Breast epithelium (tissue), 3 donors: ENCODE results near the gene ATP9A.

Source experiments
- CTCF ChIP-seq, 3 donors: fragments of 450-650 bp; IDR thresholded peaks; one replicate each; pipeline ENCODE4 v1.5.1; 2016 to 2017; ENCODE audit warnings: antibody characterized with exemption in 3 of 3, mild to moderate bottlenecking in 3 of 3, moderate library complexity in 3 of 3
- POLR2A ChIP-seq: fragments of 450-650 bp; IDR thresholded peaks from one replicate; pipeline ENCODE4 v1.6.1; 2016; ENCODE audit warnings: antibody characterized with exemption, mild to moderate bottlenecking, moderate library complexity
- POLR2AphosphoS5 ChIP-seq, 3 donors: sonication (generic); formaldehyde crosslinking; IDR thresholded peaks; one replicate each; pipeline ENCODE4 v1.6.1; 2017; ENCODE audit warnings: antibody characterized with exemption in 3 of 3

- TF ChIP-seq CTCF (IDR thresholded peaks at IDR 0.05) (no peak), POLR2AphosphoS5 (IDR thresholded peaks at IDR 0.05) (no peak), POLR2A (no peak)
Observed at GRCh38 chr20:51710361-51710894, 57.8 kb downstream of the ATP9A start.
